ENCODE measurements around the gene RGS3.

Gene RGS3

DNA sequence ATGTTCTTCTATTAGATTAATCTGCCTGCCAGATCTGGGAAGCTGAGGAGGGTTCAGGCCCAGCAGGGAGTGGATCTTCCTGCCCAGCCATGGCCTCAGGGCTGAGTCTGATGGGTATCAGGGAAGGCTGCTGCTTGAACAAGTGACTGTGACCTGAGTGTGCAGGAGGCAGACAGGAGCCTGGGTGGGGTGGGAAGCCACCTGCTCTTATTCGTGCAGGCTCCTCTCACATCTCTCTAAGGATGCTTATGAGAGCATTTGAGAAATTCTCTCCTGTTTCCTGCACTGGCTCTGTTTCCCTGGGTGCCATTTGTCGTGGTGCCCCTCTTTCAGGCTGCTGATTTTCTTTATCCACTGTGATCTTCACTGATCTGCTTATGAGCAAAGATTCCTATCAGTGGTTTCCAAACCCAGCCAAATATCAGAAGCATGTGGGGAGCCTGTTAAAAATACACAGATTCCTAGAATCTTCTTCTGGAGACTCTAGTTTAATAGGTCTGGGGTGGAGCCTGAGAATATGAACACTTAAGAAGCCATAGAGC lies 2.1 kb downstream of the RGS3 start:
- DNase-seq (ENCODE audit: low read depth), result no peak

DNA sequence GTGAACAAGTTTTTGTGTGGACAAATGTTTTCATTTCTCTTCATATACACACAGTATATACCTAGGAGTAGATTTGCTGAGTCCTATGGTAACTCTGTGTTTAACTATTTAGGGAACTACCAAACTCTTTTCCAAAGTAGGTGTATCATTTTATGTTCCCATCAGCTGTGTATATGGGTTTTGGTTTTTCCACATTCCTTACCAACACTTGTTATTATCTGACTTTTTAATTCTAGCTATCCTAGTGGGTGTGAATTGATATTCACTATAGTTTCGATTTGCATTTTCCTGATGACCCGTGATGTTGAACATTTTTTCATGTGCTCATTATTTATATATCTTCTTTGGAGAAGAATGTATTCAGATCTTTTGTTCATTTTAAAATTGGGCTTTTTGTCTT lies 3.7 kb downstream of the RGS3 start:
- DNase-seq (ENCODE audit: low read depth), result no peak

DNA sequence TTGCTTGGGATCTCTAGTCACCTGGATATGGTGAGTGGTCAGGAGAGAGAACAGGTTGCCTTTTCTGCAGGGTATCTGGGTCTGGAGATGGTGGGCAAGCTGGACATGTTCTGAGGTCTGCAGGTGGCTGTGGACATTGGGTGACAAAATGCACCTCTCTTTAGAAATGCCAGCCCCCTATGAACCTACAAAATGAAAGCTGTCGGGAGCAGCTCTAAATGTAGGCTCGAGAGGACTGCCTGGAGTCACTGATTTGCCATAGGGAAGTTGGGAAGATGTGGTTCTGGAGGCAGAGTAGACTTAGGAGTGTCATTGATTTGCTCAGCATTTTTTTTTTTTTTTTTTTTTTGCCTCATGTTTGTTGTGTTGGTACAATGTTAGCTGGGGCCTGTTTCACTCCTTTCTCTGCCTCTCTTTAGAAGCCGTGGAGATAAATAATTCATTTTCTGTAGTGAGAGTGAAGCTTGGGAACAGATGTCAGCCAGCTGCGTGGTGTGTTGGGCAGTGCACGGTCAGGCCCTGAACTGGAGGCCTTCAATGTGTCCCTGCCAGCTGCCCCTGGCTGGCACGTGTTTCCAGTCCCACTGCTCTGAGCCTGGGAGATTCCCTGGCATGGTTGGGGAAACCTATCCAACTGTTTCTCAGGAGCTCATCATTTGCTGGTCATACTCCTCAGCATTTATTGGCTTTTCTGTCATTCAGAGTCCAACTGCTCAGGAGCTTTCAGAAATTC lies 5.4 kb downstream of the RGS3 start:
- no peak for DNase-seq (ENCODE audit: low read depth)

DNA sequence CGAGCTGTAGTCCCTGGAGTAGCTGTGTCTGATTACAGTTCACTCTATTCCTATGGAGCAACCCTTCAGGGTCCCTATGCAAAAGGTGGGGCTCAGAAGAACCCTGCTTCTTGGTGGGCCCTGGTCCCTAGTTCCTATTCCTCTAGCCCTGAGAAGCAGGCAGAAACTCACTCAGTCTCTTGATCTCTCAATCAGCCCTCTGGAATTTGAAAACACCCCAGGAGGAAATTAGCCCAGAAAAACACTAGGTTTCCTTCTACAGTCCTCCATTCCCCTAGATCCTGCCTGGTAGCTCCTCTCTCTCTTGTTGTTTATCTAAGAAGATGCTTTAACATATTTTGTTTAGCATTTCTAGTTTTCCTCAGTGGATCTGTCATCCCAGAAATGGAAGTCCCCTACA lies 7.6 kb downstream of the RGS3 start:
- no peak for DNase-seq (ENCODE audit: low read depth)

DNA sequence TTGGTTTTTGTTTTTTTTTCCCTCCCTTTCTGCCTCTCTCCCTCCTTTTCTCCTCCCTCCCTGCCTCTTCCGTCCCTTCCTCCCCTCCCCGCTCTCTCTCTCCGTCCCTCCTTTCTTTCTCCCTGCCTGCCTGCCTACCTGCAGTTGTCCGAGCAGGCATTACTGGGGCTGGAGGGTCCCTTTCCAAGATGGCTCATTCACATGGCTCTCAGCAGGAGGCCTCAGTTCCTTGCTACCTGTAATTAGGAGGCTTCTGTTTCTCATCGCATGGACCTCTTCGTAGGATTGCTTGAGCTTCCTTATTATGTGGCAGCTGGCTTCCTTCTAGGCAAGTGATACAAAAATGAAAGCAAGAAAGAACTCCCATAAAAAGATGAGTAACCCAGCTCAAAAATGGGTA lies 8.0 kb downstream of the RGS3 start:
- DNase-seq (ENCODE audit: low read depth), result no peak

DNA sequence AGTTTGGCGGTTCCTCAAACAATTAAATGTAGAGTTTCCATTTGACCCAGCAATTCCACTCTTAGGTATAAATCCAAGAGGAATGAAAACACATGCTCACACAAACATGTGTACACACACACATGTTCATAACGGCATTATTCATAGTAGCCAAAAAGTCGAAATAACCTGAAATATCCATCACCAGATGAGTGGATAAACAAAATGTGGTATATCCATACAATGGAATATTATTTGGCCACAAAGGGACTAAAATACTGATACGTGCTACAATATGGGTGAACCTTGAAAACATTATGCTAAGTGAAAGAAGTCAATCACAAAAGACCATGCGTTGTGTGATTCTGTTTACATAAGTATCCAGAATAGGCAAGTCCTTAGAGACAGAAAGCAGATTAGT lies 8.7 kb downstream of the RGS3 start:
- no peak for DNase-seq (ENCODE audit: low read depth)

DNA sequence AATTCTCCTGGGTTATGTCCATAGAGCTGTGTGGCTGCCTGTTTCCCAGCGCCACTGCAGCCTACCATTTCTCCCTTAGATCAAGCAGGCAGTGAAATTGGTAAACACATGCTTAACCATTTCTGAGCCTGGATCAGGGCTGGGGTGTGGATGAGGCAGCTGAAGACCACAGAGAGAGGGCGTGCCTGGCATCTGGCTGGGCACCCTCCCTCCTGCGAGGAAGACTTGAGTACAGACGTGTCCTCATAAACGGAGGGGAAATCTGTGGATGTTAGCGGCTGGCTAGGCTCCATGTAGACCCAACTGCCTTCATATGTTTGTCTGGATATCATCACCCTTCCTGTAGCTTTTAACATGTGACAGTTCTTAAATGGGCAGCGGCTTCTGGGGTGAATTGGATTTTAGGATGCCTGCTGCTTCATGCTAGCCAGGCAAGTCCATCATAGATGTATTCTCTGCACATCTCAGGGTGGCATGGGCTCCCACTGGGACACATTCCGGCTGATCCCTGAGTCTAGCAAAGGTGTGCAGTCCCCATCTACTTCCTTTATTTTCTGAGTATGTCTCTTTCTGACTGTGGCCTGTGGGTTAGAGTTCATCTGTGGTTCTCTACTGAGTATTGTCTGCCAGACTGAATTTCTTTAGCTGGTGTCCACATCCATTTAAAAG lies 11.0 kb downstream of the RGS3 start:
- DNase-seq (ENCODE audit: low read depth), result no peak

DNA sequence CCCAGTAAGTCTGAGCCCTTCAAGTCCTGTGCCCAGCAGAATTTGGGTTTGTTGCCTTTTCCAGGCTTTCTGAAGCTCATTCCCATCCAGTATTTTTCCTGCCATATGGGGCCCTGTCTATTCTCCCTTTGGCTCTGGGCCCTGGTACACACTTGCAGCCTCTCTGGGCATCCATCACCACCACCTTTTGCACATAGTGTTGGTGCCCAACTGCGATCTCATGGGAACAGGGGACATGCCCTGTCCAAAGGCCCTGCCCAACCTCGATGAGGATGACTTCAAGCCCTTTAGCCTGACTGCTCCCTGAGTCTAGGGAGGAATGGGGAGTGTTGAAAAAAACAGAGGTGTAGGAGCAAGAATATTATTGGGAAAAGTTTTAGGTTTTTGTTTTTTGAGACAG lies 11.5 kb downstream of the RGS3 start:
- DNase-seq (ENCODE audit: low read depth), result no peak

DNA sequence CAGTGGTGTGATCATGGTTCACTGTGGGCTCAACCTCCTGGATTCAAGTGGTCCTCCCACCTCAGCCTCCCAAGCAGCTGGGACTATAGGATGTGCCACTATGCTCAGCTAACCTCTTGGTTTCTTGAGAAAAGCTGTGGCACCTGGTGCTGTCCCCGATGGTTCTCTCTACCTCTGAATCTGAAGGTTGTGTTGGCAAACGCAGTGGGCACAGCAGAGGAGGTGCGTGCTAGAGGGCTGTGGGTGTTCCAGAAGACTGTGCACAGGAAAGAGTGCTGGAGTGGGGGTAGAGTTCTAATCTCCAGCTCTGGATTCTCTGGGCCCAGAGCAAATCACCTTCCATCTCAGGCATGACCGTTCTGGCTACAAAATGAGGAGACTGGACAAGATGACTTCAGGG lies 12.5 kb downstream of the RGS3 start:
- DNase-seq (ENCODE audit: low read depth), result no peak

DNA sequence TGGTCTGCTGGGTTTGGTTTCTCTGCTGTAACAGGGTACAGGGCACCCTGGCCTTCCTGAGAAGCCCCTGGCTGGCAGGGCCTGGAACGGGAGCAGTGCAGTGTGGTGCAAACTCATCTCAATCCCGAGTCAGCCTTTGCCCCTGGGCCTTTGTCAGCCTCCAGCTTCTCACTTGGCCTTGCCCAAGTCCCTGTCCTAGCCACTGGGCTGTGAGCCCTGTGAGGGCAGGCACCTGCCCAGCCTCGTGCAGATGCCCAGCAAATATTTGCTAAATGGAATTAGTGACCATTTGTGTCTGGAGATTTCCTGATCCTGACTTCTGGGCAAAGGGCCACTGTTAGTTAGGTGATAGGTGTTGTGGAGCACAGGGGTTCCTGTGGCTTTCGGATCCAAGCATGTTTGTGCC lies 13.0 kb downstream of the RGS3 start:
- DNase-seq (ENCODE audit: low read depth), result no peak

DNA sequence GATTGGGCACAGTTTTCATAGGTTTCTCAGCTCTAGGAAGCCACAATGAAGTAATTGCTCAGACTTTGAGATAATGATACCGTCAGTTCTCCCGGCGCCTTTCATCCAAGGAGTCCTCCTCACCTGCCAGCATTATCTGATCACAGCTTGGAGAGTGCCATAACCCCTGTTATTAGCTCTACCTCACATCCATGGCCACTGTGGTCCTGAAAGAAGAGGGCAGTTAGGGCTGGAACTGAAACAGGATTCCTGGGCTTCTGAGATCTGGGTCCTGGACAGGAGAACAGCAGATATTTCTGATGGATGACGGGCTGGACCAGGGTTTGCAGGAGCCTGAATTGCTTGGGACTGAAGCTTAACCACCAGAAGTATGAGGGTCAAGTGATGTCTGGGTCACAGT lies 13.5 kb downstream of the RGS3 start:
- no peak for DNase-seq (ENCODE audit: low read depth)

DNA sequence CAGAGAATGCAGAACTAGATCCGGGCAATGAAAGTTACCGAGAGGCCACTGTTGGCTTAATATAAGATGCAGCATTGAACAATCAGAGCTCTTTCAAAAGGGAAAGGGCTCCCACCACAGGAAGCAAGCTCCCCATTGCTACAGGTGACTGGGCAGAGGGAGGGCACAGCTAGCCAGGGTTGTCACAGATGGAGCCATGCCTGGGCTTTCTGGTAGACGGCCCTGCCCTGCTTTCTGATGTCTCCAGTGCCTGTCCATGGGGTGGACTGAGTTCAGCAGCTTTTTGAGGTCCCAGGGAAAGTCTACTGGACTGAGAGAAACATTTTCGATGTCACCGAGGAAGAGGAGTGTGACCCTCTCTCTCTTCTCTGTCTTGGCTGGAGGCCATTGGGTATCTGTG lies 14.1 kb downstream of the RGS3 start:
- DNase-seq (ENCODE audit: low read depth), result no peak

DNA sequence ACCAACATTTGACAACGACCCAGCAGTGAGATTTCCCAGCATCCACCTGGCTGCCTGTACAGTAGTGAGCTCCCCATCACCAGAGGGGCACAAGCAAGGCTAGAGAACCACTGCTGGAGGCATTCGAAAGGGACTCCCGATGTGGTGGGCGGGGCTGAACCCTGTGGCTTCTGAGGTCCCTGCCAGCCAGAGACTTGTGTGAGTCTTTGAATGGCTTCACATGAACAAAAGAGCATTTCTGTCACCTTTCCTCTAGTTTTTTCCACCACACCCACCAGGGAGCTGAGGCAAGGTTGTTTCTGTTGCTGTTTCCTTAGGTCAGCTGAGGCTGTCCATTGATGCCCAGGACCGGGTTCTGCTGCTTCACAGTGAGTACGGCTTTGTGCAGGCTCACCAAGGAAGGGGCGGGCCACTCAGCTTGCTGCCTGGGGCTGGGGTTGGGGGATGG lies 15.7 kb downstream of the RGS3 start:
- DNase-seq (ENCODE audit: low read depth), result no peak

DNA sequence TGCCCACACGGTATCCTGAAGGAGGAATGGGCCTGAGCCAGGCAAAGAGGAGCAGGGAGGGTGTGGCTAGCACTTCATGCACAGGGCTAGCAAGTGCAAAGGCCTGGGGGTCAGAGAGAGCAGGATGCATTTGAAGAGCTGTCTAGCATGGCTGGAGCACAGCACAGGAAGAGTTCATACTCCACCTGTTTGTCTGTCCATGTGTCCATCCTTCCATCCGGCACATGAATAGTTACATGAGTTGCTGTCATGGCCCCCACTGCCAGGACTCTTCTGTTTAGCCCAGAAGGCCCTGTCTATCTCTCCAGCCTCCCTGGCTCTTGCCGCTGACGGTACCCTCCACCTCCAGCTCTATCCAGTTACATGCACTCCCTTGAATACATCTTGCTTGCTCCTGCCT lies 17.1 kb downstream of the RGS3 start:
- no peak for DNase-seq (ENCODE audit: low read depth)

DNA sequence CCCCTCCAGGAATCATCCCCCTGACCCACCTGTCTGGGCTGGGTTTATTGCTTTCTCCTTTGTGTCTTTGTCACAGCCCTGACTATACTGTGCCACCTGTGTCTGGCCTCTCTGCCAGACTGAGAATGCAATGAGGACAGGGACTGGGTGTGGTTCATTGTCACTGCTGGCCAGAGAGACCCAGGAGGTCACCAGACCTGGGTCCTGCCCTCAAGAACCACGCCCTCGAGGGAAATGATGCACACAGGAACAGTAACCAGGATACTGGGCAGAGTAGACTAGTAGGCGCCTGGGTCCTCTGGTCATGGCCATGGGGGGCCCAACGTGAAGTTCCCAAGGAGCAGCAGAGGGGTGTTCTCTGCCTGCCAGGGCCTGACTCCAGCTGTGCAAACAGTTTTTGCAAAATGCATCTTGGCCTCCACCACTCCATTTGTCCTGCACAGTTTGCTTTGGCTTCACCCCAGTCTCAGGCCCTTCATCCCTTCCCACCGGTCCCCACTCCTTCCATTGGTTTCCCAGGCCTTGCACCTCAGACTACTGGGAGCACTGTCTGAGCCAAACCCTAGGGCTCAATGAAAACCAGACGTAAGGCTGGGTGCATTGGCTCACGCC lies 17.8 kb downstream of the RGS3 start:
- no peak for DNase-seq (ENCODE audit: low read depth)

DNA sequence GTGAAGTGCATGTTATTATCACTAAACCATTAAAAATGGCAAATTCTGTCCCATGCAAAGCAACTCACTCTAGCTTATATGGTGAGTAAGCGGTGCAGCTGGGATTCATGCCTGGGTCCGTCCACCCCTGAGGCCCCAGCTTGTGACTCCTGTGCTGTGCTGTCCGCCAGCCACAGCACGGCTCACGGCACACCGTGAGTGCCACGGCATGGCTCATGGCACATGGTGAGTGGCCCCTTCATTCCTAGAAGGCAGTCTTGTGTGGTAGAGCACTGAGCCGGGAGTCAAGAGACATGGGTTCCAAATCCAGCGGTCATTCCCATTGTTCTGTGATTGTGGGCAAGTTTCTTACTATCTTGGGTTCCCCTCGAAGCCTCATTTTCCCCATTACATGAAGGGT lies 18.8 kb downstream of the RGS3 start:
- no peak for DNase-seq (ENCODE audit: low read depth)

DNA sequence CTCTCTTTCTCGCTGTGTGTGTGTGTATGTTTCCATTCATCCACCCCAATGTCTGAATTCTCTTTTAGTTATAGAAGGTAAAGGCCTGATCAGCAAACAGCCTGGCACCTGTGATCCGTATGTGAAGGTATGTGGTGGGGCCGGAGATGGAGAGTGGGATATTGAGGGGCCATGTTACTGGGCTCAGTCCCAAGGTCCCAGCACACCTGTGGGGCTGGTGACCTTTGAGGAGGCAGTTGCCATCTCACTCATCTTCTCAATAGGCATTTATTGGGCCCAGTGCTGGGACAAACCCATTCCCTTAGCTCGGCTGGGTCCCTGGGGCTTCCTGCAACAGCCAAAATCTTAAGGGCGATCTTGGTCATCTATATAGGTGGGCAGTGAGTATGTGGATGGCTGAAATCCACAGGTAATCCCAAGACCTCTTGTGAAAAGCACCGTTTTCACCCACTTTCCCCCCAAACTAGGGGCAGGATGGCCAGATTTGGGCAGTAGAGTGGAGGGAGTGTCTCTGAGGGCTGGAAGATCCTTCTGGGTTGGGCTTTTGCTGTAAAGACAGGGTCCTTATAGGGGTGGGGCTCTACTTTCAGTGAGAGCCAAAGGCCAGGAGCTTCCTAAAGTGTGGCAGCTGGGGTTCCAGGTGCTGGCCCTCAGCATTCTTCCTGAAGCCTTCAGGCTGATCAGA lies 19.6 kb downstream of the RGS3 start:
- no peak for DNase-seq (ENCODE audit: low read depth)

DNA sequence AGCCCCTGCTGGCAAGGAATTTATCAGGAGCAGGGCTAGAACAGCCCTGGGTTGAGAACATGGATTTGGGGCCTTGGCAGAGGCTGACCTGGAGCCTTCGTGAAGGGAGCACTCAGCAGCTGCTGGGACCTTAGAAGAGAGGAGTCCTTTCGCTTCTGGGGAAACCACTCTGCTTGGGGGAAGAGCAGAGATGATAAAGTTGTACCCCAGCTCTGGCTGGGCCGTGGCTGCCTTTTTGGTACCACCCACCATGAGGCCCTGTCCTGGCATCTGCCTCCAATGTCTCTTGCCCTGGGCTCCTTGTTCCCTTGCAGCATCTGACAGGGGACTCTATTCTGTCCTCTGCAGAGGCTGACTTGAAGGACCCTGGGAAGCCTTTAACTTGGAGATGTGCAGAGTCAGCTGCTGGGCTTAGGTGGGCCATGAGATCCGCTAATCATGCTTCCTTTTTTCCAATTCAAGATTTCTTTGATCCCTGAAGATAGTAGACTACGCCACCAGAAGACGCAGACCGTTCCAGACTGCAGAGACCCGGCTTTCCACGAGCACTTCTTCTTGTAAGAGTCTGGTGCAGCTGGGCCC lies 20.2 kb downstream of the RGS3 start:
- DNase-seq (ENCODE audit: low read depth), result no peak

DNA sequence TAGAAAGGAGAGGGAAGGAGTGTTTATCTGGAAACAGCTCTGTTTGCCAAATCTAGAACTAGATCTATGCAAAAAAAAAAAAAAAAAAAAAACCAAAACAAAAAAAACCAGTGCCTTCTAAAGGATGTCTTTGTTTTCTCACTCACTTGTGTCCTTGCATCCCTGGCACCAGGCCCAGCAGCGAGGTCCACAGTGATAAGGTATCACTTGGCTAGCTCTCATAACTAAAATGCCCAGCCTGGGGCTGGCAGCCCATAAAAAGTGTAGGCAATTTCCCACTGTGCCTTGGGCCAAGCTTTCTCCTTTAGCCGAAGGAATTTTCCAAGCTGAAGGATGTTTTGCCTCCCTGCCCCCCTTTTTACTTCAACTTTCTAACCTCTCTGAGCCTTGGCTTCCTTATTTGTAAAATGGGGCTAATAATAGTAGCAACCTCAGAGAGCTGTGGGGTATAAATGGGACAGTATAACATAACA lies 20.8 kb downstream of the RGS3 start:
- DNase-seq (ENCODE audit: low read depth), result no peak

DNA sequence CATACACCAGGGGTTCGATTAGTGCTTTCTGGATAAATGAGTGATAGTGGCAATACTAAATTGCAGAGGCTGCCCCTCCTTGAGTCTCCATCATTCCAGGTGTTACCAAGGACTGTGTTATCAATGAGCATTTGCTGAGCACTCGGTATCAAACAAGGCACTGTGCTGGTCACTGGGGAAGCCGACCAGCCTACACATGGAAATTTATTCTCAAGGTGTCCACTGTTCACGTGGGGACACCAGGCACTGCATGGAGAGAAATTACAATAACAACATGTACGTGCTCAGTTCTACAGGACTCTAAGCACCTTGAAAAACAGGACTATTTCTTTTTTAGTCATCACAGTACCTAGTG lies 22.2 kb downstream of the RGS3 start:
- no peak for DNase-seq (ENCODE audit: low read depth)

DNA sequence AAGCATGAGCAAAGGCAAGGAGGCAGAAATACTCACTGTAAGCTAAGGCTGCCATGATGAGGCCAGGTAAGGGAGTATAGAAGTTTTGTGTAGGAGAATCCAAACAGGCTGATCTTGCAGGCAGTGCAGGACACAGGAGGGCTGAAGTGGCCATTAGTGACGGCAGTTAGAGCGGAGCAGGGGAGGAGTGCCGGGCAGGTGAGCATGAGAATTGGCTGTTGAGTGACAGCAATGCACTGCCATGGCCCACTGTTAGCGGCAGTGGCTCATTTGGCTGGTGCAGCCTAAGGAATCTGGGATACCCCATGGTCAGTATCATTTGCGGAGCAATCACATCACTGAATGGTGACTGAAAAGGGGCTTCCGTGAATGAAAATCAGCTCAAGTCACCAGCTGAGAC lies 22.8 kb downstream of the RGS3 start:
- no peak for DNase-seq (ENCODE audit: low read depth)

DNA sequence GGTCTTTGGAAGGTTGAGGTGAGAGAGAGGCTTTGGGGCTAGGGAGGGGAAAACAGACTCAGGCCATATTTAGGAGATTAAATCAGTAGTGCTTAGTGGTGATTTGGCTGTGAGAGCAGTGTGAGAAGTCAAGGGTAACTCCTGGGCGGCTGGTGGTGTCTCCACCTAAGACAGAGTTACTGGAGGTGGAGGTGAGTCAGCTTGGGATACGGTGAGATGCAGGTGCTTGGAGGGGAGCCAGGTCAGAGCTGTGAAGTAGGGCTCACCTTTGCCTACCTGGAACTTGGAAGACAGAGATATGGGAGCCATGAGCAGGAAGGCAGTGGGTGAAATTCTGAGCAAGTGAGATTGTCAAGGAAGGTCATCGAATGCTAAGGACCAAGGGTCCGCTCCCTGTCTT lies 24.5 kb downstream of the RGS3 start:
- DNase-seq (ENCODE audit: low read depth), result no peak
